Body of pancreas (tissue), 4 donors: Measurements from ENCODE around the gene TXNDC15. TPM values are rescaled to one million over a fixed set of nuclear protein-coding genes. Genes with fewer than 3 reads are reported as not detected.
"Not testable (repeated sequence)": the region's sequence is repeated elsewhere in the genome, so short reads cannot be mapped to it uniquely, and the experiment has no call there.

Source experiments
- ATAC-seq: fragments of 150-250 bp; one replicate; pipeline ENCODE4 v1.9.1; 2016
- DNase-seq, 4 donors: peaks; one replicate each; pipeline ENCODE4 v3.0.0-alpha.2; 2019
- H3K27ac ChIP-seq, 4 donors: fragments of 200-600 bp; sonication (generic); 1 replicate in 3 of 4; 2 replicates in 1 of 4; pipeline versions ENCODE4 v1.5.1 to v1.6.1; 2016 to 2019; ENCODE audit warnings: mild to moderate bottlenecking in 1 of 4, mixed read lengths in 1 of 4, moderate library complexity in 1 of 4
- H3K27me3 ChIP-seq, 2 donors: fragments of 200-600 bp; sonication (generic); one replicate each; pipeline ENCODE4 v1.6.0; 2016; ENCODE audit warnings: mild to moderate bottlenecking in 1 of 2
- H3K36me3 ChIP-seq, 2 donors: fragments of 200-600 bp; sonication (generic); replicated peaks in 1 of 2; 2 replicates each; pipeline ENCODE4 v1.5.1; 2016; ENCODE audit warnings: low read depth in 2 of 2; ENCODE audit not compliant: insufficient read depth in 1 of 2
- H3K4me1 ChIP-seq: fragments of 200-600 bp; sonication (generic); one replicate; pipeline ENCODE4 v1.6.0; 2016
- H3K4me3 ChIP-seq, 2 donors: fragments of 200-600 bp; sonication (generic); 1 replicate in 1 of 2; 2 replicates in 1 of 2; pipeline ENCODE4 v1.5.1; 2016 to 2019
- H3K9me3 ChIP-seq, 3 donors: fragments of 200-600 bp; sonication (generic); 1 replicate in 2 of 3; 2 replicates in 1 of 3; pipeline ENCODE4 v1.5.1; 2016
- CTCF ChIP-seq, 7 experiments: fragments of 450-650 bp in 4 of 7; fragments of 200-600 bp in 3 of 7; sonication (generic) in 3 of 7; IDR thresholded peaks; one replicate each; pipeline ENCODE4 v1.5.1; 2016 to 2019; ENCODE audit warnings: antibody characterized with exemption in 7 of 7
- POLR2A ChIP-seq, 3 donors: fragments of 450-650 bp; IDR thresholded peaks; one replicate each; pipeline ENCODE4 v1.6.1; 2016; ENCODE audit warnings: antibody characterized with exemption in 3 of 3, mild to moderate bottlenecking in 2 of 3
- WGBS, 2 donors: methylation state at CpG; one replicate each; pipeline ENCODE4 v1.1.5; 2017; 5-methylcytosine and 5-hydroxymethylcytosine counted together
- intact Hi-C: fragments of 100-400 bp; cut with DNase I; formaldehyde crosslinking; loops from one replicate; pipeline ENCODE4 v1.15.1; 2023
- total RNA-seq, 2 donors: library from RNA; depleted of rRNA; stranded (reverse); fragments of >200 nt; gene quantifications; one replicate each; pipeline ENCODE4 v1.1.0, GENCODE V29; 2016

TXNDC15 gene
- total RNA-seq, 2 donors from 2014 or later, result 50.4 to 74.5 TPM

- no peak overlapping the region for H3K27ac ChIP-seq
- peaks cover 0 to 3% of the 10 kb centered on the region in 2 donors for H3K36me3 ChIP-seq
- intact Hi-C loops, result loop anchor here (10.0 kb wide), 1 partner anchor 147 kb away; the partner anchor contains the start of gene DDX46
- no peaks in the 10 kb centered on the region for H3K27me3 ChIP-seq
- H3K4me3 ChIP-seq, result no peak overlapping the region
- 84 to 89% methylated on average over 10 of the region's 10 CpGs for WGBS, 2 donors
- no peak for DNase-seq
- TF ChIP-seq POLR2A (IDR thresholded peaks at IDR 0.05) (no peak), CTCF (IDR thresholded peaks at IDR 0.05) (no peak)
- H3K4me1 ChIP-seq, result peaks cover 6% of the 10 kb centered on the region
- no peaks in the 10 kb centered on the region for H3K9me3 ChIP-seq
- no peak for ATAC-seq
Measured at GRCh38 chr5:134902071-134902801, 28.1 kb downstream of the TXNDC15 start.

- Histone ChIP-seq H3K27me3 (no peaks in the 10 kb centered on the region), H3K4me1 (peaks cover 6% of the 10 kb centered on the region), H3K4me3 (peak within 1 kb of the TSS; percentile 50 to 83), H3K36me3 (no peaks in the 10 kb centered on the region), H3K9me3 (no peaks in the 10 kb centered on the region), H3K27ac (peak within 1 kb of the TSS; percentile 95 to 99 (median 97))
- WGBS, 2 donors, result 0% methylated on average over 70 of the region's 84 CpGs; no CpG with 5 or more reads in 1 of the 2 donors
- DNase-seq, result peak; percentile 92 to 93 (median 92)
- TF ChIP-seq CTCF (IDR thresholded peaks at IDR 0.05) (peak; percentile 85 to 98 (median 92)), POLR2A (IDR thresholded peaks at IDR 0.05) (peak; percentile 56 to 70 (median 61))
- intact Hi-C loops, result loop anchor here (10.0 kb wide), 1 partner anchor 150 kb away; the partner anchor contains the start of gene DDX46
- ATAC-seq, result peak; percentile 87
Measured at GRCh38 chr5:134904610-134905245, 30.6 kb downstream of the TXNDC15 start, which contains the start of gene PCBD2. Gene PCBD2 (plus strand): TSS chr5:134905131. CDS start chr5:134905140, 9 bp downstream.

- intact Hi-C loops, result loop anchor here (10.0 kb wide), 1 partner anchor 151 kb away; the partner anchor contains the start of gene DDX46
- H3K9me3 ChIP-seq, result no peaks in the 10 kb centered on the region
- TF ChIP-seq CTCF (IDR thresholded peaks at IDR 0.05) (peak; percentile 61 to 94 (median 74)), POLR2A (IDR thresholded peaks at IDR 0.05) (peak in 2 of 3 donors; percentile 40 to 50)
- H3K4me1 ChIP-seq, result peaks cover 6% of the 10 kb centered on the region
- no peaks in the 10 kb centered on the region for H3K27me3 ChIP-seq
- 0% methylated on average over 35 to 53 of the region's 54 CpGs for WGBS, 2 donors
- peak overlapping the region; percentile 50 to 83 for H3K4me3 ChIP-seq
- no peaks in the 10 kb centered on the region for H3K36me3 ChIP-seq
- peak in 3 of 4 donors; percentile 28 to 68 (median 64) for DNase-seq
- ATAC-seq, result peak; percentile 54
- peak overlapping the region; percentile 95 to 99 (median 97) for H3K27ac ChIP-seq
Measured at GRCh38 chr5:134905246-134905996, 31.2 kb downstream of the TXNDC15 start.

GRCh38 chr5:134906811-134907210, 32.6 kb downstream of the TXNDC15 start:
- intact Hi-C loops, result loop anchor here (10.0 kb wide), 1 partner anchor 152 kb away; the partner anchor contains the start of gene DDX46
- WGBS, 2 donors, result 100% methylated on average over 1 of the region's 1 CpG
- TF ChIP-seq CTCF (IDR thresholded peaks at IDR 0.05) (no peak), POLR2A (IDR thresholded peaks at IDR 0.05) (no peak)
- no peak for DNase-seq
- H3K4me3 ChIP-seq, result no peak overlapping the region
- peaks cover 0 to 6% of the 10 kb centered on the region in 2 donors for H3K36me3 ChIP-seq
- H3K4me1 ChIP-seq, result peaks cover 6% of the 10 kb centered on the region
- H3K27me3 ChIP-seq, result no peaks in the 10 kb centered on the region
- no peak for ATAC-seq
- no peak overlapping the region for H3K27ac ChIP-seq
- H3K9me3 ChIP-seq, result no peaks in the 10 kb centered on the region

- intact Hi-C loops, result loop anchor here (10.0 kb wide), 1 partner anchor 284 kb away; no protein-coding TSS in a partner anchor
- WGBS, 2 donors, result 88 to 100% methylated on average over 2 of the region's 2 CpGs
- H3K4me1 ChIP-seq, result not testable (repeated sequence)
Measured at GRCh38 chr5:134910752-134911151, 36.6 kb downstream of the TXNDC15 start.

More at GRCh38 chr5:134910752-134911151, 36.6 kb downstream of the TXNDC15 start:
- not testable (repeated sequence) for H3K9me3 ChIP-seq, DNase-seq, H3K27me3 ChIP-seq, ATAC-seq, H3K4me3 ChIP-seq, H3K27ac ChIP-seq
- peaks cover 3 to 14% of the 10 kb centered on the region in 2 donors for H3K36me3 ChIP-seq
